Small intestine (tissue), 7 donors: ENCODE measurements around the gene IQGAP3. TPM values are rescaled to one million over a fixed set of nuclear protein-coding genes. Genes with fewer than 3 reads are reported as not detected.

Experiments
- DNase-seq, 2 donors: peaks; one replicate each; pipeline versions ENCODE4 v3.0.0 to v3.0.0-alpha.2; 2013
- FAIRE-seq: peaks from 2 replicates; lab custom pipeline; 2012; peaks lifted over from hg19 to GRCh38; lab: Jason Lieb, UNC
- H3K27ac ChIP-seq, 3 donors: one replicate each; pipeline ENCODE4 v1.5.1; 2013; ENCODE audit warnings: low read length in 2 of 3, mild to moderate bottlenecking in 2 of 3, control low read depth in 1 of 3, inconsistent platforms in 1 of 3, low read depth in 1 of 3, moderate library complexity in 1 of 3
- H3K27me3 ChIP-seq, 3 donors: one replicate each; pipeline ENCODE4 v1.6.1; 2013; ENCODE audit warnings: low read length in 3 of 3, inconsistent platforms in 1 of 3; ENCODE audit not compliant: control insufficient read depth in 3 of 3, insufficient read depth in 3 of 3
- H3K36me3 ChIP-seq, 3 donors: one replicate each; pipeline ENCODE4 v1.6.1; 2013; ENCODE audit warnings: low read length in 3 of 3, inconsistent platforms in 1 of 3, low read depth in 1 of 3, mild to moderate bottlenecking in 1 of 3, moderate library complexity in 1 of 3; ENCODE audit not compliant: control insufficient read depth in 3 of 3, insufficient read depth in 2 of 3
- H3K4me1 ChIP-seq, 3 donors: one replicate each; pipeline ENCODE4 v1.6.1; 2013; ENCODE audit warnings: low read length in 2 of 3, inconsistent platforms in 1 of 3, low read depth in 1 of 3, mild to moderate bottlenecking in 1 of 3, moderate library complexity in 1 of 3; ENCODE audit not compliant: control insufficient read depth in 3 of 3, insufficient read depth in 2 of 3
- H3K4me3 ChIP-seq, 3 donors: one replicate each; pipeline ENCODE4 v1.5.1; 2013; ENCODE audit warnings: low read length in 3 of 3, control low read depth in 1 of 3, inconsistent platforms in 1 of 3, low read depth in 1 of 3, mild to moderate bottlenecking in 1 of 3, moderate library complexity in 1 of 3
- H3K9me3 ChIP-seq, 2 donors: one replicate each; pipeline ENCODE4 v1.6.1; 2013; ENCODE audit warnings: low read depth in 1 of 2, low read length in 1 of 2; ENCODE audit not compliant: control insufficient read depth in 2 of 2, insufficient read depth in 1 of 2
- WGBS, 3 donors: extraction: QIAGEN DNeasy Blood & Tissue Kit; methylation state at CpG; one replicate each; pipeline ENCODE4 v1.1.7; 2013; 5-methylcytosine and 5-hydroxymethylcytosine counted together
- polyA plus RNA-seq, 4 donors: library from polyadenylated mRNA; stranded (reverse) in 3 of 4; unstranded in 1 of 4; fragments of 200-250 nt in 3 of 4; fragments of 120-200 nt in 1 of 4; gene quantifications; one replicate each; pipeline versions ENCODE4 v1.2.1 to v1.2.3, GENCODE V29; 2013
- donor health status: healthy with polysubstance abuse.
- donor health status: control.
- donor health status: control.
- donor health status: Bipolar disorder and iron deficiency.
- donor health status: healthy.

The IQGAP3 gene
- polyA plus RNA-seq, 4 donors: 0.54 to 13.8 (median 7.3) TPM

GRCh38 chr1:156515956-156516355, 56.4 kb downstream of the IQGAP3 start:
- no peaks in the 10 kb centered on the region for H3K27me3 ChIP-seq
- H3K36me3 ChIP-seq: no peaks in the 10 kb centered on the region
- no peaks in the 10 kb centered on the region for H3K9me3 ChIP-seq
- no peak for FAIRE-seq
- H3K4me1 ChIP-seq: no peaks in the 10 kb centered on the region
- no peak overlapping the region for H3K4me3 ChIP-seq
- H3K27ac ChIP-seq: no peak overlapping the region
- no peak for DNase-seq
- WGBS, 3 donors: 46 to 82% (median 61%) methylated on average over 2 of the region's 2 CpGs

GRCh38 chr1:156513185-156513584, 59.2 kb downstream of the IQGAP3 start:
- Histone ChIP-seq H3K9me3 (no peaks in the 10 kb centered on the region), H3K4me3 (no peak overlapping the region), H3K36me3 (no peaks in the 10 kb centered on the region), H3K27ac (no peak overlapping the region), H3K4me1 (no peaks in the 10 kb centered on the region), H3K27me3 (peaks cover 0 to 2% (median 0%) of the 10 kb centered on the region in 3 donors)
- DNase-seq (no peak), FAIRE-seq (no peak)
- 70 to 83% (median 80%) methylated on average over 9 of the region's 9 CpGs for WGBS, 3 donors

- Histone ChIP-seq H3K27ac (no peak overlapping the region), H3K4me1 (no peaks in the 10 kb centered on the region)
- WGBS, 3 donors: 72% methylated on average over 7 of the region's 7 CpGs
Measured at GRCh38 chr1:156511644-156512043, 60.7 kb downstream of the IQGAP3 start.

GRCh38 chr1:156510709-156511108, 61.7 kb downstream of the IQGAP3 start:
- Histone ChIP-seq H3K4me1 (peaks cover 0 to 3% (median under 1%) of the 10 kb centered on the region in 3 donors), H3K27ac (peak overlapping the region in 1 of 3 donors; percentile 60), H3K9me3 (no peaks in the 10 kb centered on the region), H3K27me3 (peaks cover 0 to 2% (median 0%) of the 10 kb centered on the region in 3 donors), H3K36me3 (no peaks in the 10 kb centered on the region), H3K4me3 (no peak overlapping the region)
- DNase-seq (no peak), FAIRE-seq (no peak)
- WGBS, 3 donors: 45 to 59% (median 52%) methylated on average over 13 of the region's 13 CpGs

More at GRCh38 chr1:156511644-156512043, 60.7 kb downstream of the IQGAP3 start:
- peaks cover 0 to 2% (median 0%) of the 10 kb centered on the region in 3 donors for H3K27me3 ChIP-seq
- FAIRE-seq (no peak), DNase-seq (no peak)
- H3K4me3 ChIP-seq: no peak overlapping the region
- H3K9me3 ChIP-seq: no peaks in the 10 kb centered on the region
- H3K36me3 ChIP-seq: no peaks in the 10 kb centered on the region

GRCh38 chr1:156509424-156510034, 62.8 kb downstream of the IQGAP3 start:
- H3K4me3 ChIP-seq: no peak overlapping the region
- H3K36me3 ChIP-seq: no peaks in the 10 kb centered on the region
- FAIRE-seq: no peak
- H3K4me1 ChIP-seq: peaks cover 0 to 12% (median 2%) of the 10 kb centered on the region in 3 donors
- 87% methylated on average over 9 of the region's 9 CpGs for WGBS, 3 donors
- no peak for DNase-seq
- peaks cover 0 to 2% (median 0%) of the 10 kb centered on the region in 3 donors for H3K27me3 ChIP-seq
- no peaks in the 10 kb centered on the region for H3K9me3 ChIP-seq
- H3K27ac ChIP-seq: peak overlapping the region in 1 of 3 donors; percentile 85

GRCh38 chr1:156508955-156509234, 63.5 kb downstream of the IQGAP3 start:
- H3K36me3 ChIP-seq: no peaks in the 10 kb centered on the region
- no peaks in the 10 kb centered on the region for H3K9me3 ChIP-seq
- FAIRE-seq (no peak), DNase-seq (no peak)
- H3K27me3 ChIP-seq: peaks cover 0 to 2% (median 0%) of the 10 kb centered on the region in 3 donors
- H3K4me3 ChIP-seq: no peak overlapping the region
- peak overlapping the region in 2 of 3 donors; percentile 1 to 85 for H3K27ac ChIP-seq
- peaks cover 4 to 18% (median 4%) of the 10 kb centered on the region in 3 donors for H3K4me1 ChIP-seq
- 73 to 76% (median 74%) methylated on average over 2 of the region's 2 CpGs for WGBS, 3 donors

- peaks cover 0 to 2% (median 0%) of the 10 kb centered on the region in 3 donors for H3K27me3 ChIP-seq
- WGBS, 3 donors: 50 to 77% (median 74%) methylated on average over 7 of the region's 7 CpGs
- H3K4me3 ChIP-seq: no peak overlapping the region
- H3K4me1 ChIP-seq: peaks cover 4 to 23% (median 9%) of the 10 kb centered on the region in 3 donors
- no peaks in the 10 kb centered on the region for H3K9me3 ChIP-seq
- no peak for FAIRE-seq
- H3K27ac ChIP-seq: peak overlapping the region; percentile 13 to 85 (median 30)
- no peaks in the 10 kb centered on the region for H3K36me3 ChIP-seq
- DNase-seq: no peak
Measured at GRCh38 chr1:156508205-156508954, 64.0 kb downstream of the IQGAP3 start.

- H3K27me3 ChIP-seq: peaks cover 0 to 2% (median 0%) of the 10 kb centered on the region in 3 donors
- WGBS, 3 donors: 92 to 96% (median 92%) methylated on average over 2 of the region's 2 CpGs
- H3K36me3 ChIP-seq: no peaks in the 10 kb centered on the region
- no peak overlapping the region for H3K4me3 ChIP-seq
- no peak for DNase-seq
- H3K4me1 ChIP-seq: peaks cover 9 to 43% (median 13%) of the 10 kb centered on the region in 3 donors
- no peaks in the 10 kb centered on the region for H3K9me3 ChIP-seq
- no peak for FAIRE-seq
- no peak overlapping the region for H3K27ac ChIP-seq
Measured at GRCh38 chr1:156506450-156506849, 65.9 kb downstream of the IQGAP3 start.
